HEK293T (cell line): ENCODE results near the gene ANXA2.

ENCODE experiments used
- CTCF ChIA-PET: fragments of 350-600 bp; formaldehyde crosslinking; extraction: SDS; loops from one replicate; lab custom pipeline; 2021; ENCODE audit warnings: antibody characterized with exemption, inconsistent platforms; lab: Yijun Ruan, JAX
- POLR2A ChIA-PET: fragments of 350-600 bp; formaldehyde crosslinking; extraction: SDS; loops from one replicate; lab custom pipeline; 2020; ENCODE audit warnings: antibody characterized with exemption, inconsistent platforms; lab: Yijun Ruan, JAX
- DNase-seq: peaks from one replicate; pipeline ENCODE4 v3.0.0; 2012; ENCODE audit warnings: mixed read lengths; ENCODE audit errors: extremely low spot score
- ARNT ChIP-seq: fragments of 450-650 bp; IDR thresholded peaks from 2 replicates; pipeline ENCODE4 v1.6.1; 2017; ENCODE audit warnings: mild to moderate bottlenecking
- BHLHE40 ChIP-seq: fragments of 450-650 bp; IDR thresholded peaks from 2 replicates; pipeline ENCODE4 v1.6.1; 2016; ENCODE audit warnings: mild to moderate bottlenecking, moderate library complexity, borderline replicate concordance
- CTBP1 ChIP-seq: fragments of 450-650 bp; IDR thresholded peaks from 2 replicates; pipeline ENCODE4 v1.6.1; 2016; ENCODE audit warnings: borderline replicate concordance
- ELF4 ChIP-seq: fragments of 450-650 bp; IDR thresholded peaks from 2 replicates; pipeline ENCODE4 v1.6.1; 2017; ENCODE audit warnings: antibody characterized with exemption
- FOXA1 ChIP-seq: fragments of 450-650 bp; IDR thresholded peaks from 2 replicates; pipeline ENCODE4 v1.6.1; 2016; ENCODE audit warnings: mild to moderate bottlenecking
- FOXK2 ChIP-seq: fragments of 450-650 bp; IDR thresholded peaks from 2 replicates; pipeline ENCODE4 v1.6.1; 2016; ENCODE audit warnings: mild to moderate bottlenecking
- FOXM1 ChIP-seq: fragments of 450-650 bp; IDR thresholded peaks from 2 replicates; pipeline ENCODE4 v1.6.1; 2017; ENCODE audit warnings: mild to moderate bottlenecking, borderline replicate concordance
- HDGF ChIP-seq: fragments of 450-650 bp; IDR thresholded peaks from 2 replicates; pipeline ENCODE4 v1.6.1; 2017; ENCODE audit warnings: antibody characterized with exemption, borderline replicate concordance
- L3MBTL2 ChIP-seq: fragments of 450-650 bp; conservative IDR thresholded peaks from 2 replicates; pipeline ENCODE4 v1.6.1; 2016; ENCODE audit warnings: mild to moderate bottlenecking
- LEF1 ChIP-seq: fragments of 450-650 bp; IDR thresholded peaks from 2 replicates; pipeline ENCODE4 v1.6.1; 2017; ENCODE audit warnings: mild to moderate bottlenecking, borderline replicate concordance
- NFRKB ChIP-seq: fragments of 450-650 bp; IDR thresholded peaks from 2 replicates; pipeline ENCODE4 v1.6.1; 2016; ENCODE audit warnings: mild to moderate bottlenecking, moderate library complexity
- PKNOX1 ChIP-seq: fragments of 450-650 bp; IDR thresholded peaks from 2 replicates; pipeline ENCODE4 v1.6.1; 2016
- SP1 ChIP-seq: fragments of 450-650 bp; IDR thresholded peaks from 2 replicates; pipeline ENCODE4 v1.6.1; 2017
- SUZ12 ChIP-seq: fragments of 450-650 bp; IDR thresholded peaks from 2 replicates; pipeline ENCODE4 v1.6.1; 2016; ENCODE audit warnings: mild to moderate bottlenecking
- TARDBP ChIP-seq: fragments of 450-650 bp; IDR thresholded peaks from 2 replicates; pipeline ENCODE4 v1.6.1; 2016
- ZNF384 ChIP-seq: fragments of 450-650 bp; IDR thresholded peaks from 2 replicates; pipeline ENCODE4 v1.6.1; 2016

Gene ANXA2

GRCh38 chr15:60428935-60429334 is 31.1 kb upstream of the ANXA2 start:
- no peak for TF ChIP-seq ARNT
- TF ChIP-seq PKNOX1, result no peak
- no peak for TF ChIP-seq SUZ12
- TF ChIP-seq HDGF, result no peak
- TF ChIP-seq FOXK2, result no peak
- TF ChIP-seq ZNF384, result no peak
- TF ChIP-seq BHLHE40, result no peak
- no peak for TF ChIP-seq FOXA1
- TF ChIP-seq NFRKB, result no peak
- TF ChIP-seq CTBP1, result no peak
- no peak for DNase-seq
- POLR2A ChIA-PET, result no interaction called here
- CTCF ChIA-PET, result interaction anchor here (0.5 kb wide), 1 partner anchor 9 kb away, joined by 3 read pairs; no protein-coding TSS in a partner anchor

- DNase-seq, result no peak
- no peak for TF ChIP-seq FOXA1
- no peak for TF ChIP-seq FOXK2
- TF ChIP-seq HDGF, result no peak
- POLR2A ChIA-PET, result no interaction called here
- CTCF ChIA-PET, result interaction anchor here (1.7 kb wide), 1 partner anchor 17 kb away, joined by 3 read pairs; no protein-coding TSS in a partner anchor
Observed at GRCh38 chr15:60426870-60427508, 29.2 kb upstream of the ANXA2 start.

DNA sequence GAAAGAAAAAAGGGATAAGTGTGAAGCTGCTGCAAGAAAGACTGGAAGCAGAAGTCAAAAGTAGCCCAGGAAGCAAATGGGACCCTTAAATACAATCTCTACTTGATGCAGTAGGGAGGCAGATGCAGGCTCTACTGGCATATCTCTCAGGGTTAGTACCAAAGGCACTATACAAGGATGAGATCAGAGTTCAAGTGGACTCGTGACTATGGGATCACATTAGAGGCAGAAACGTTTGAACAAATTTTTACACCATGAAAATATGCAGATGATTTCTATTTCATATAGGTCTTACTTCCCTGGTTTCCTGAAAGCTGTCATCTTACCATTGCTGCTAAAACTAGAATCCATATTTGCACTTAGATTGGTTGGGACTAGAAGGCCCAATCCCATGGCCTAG is 27.7 kb upstream of the ANXA2 start:
- TF ChIP-seq BHLHE40 (no peak), ELF4 (no peak), ZNF384 (no peak), TARDBP (no peak), LEF1 (no peak), SP1 (no peak), SUZ12 (no peak), CTBP1 (no peak)
- ChIA-PET CTCF (no interaction called here), POLR2A (no interaction called here)
- DNase-seq, result no peak

- no peak for TF ChIP-seq SUZ12
- no peak for TF ChIP-seq ZNF384
- TF ChIP-seq FOXK2, result no peak
- TF ChIP-seq NFRKB, result no peak
- TF ChIP-seq FOXM1, result no peak
- no peak for TF ChIP-seq ELF4
- no peak for TF ChIP-seq L3MBTL2
- no peak for TF ChIP-seq CTBP1
- no peak for TF ChIP-seq FOXA1
- no peak for TF ChIP-seq ARNT
- no peak for TF ChIP-seq TARDBP
- TF ChIP-seq SP1, result no peak
- TF ChIP-seq LEF1, result no peak
- no peak for TF ChIP-seq BHLHE40
- no peak for TF ChIP-seq PKNOX1
- TF ChIP-seq HDGF, result no peak
- CTCF ChIA-PET, result no interaction called here
- POLR2A ChIA-PET, result interaction anchor here (1.3 kb wide), 1 partner anchor 9 kb away, joined by 3 read pairs; no protein-coding TSS in a partner anchor
- DNase-seq, result no peak
Observed at GRCh38 chr15:60424006-60424405, 26.2 kb upstream of the ANXA2 start.

DNA sequence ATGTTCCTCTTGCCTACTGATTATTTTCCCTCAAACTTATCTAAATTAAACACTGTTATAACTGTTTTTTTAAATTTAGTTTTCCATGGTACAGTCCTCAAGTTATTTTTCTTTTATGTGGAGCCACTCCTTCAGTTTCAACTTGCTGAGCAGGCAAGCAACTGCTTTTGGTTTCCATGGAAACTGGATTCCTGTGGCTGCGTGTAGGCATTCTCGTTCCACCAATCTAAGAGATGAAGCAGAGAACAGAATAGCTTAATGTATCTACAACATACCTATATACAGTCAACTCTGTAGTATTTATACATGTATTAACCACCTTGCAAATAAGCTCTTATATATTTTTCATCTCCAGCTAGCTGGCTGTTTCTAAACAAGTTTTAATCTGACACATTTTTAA is 25.8 kb upstream of the ANXA2 start:
- ChIA-PET CTCF (no interaction called here), POLR2A (interaction anchor here (1.3 kb wide), 1 partner anchor 9 kb away, joined by 3 read pairs; no protein-coding TSS in a partner anchor)
- no peak for DNase-seq
- TF ChIP-seq PKNOX1 (no peak), ZNF384 (no peak), ELF4 (no peak)

GRCh38 chr15:60421544-60421943 is 23.8 kb upstream of the ANXA2 start:
- POLR2A ChIA-PET, result no interaction called here
- TF ChIP-seq ELF4 (no peak), FOXA1 (no peak), TARDBP (no peak), LEF1 (no peak)
- CTCF ChIA-PET, result interaction anchor here (0.6 kb wide), 1 partner anchor 58 kb away, joined by 8 read pairs; no protein-coding TSS in a partner anchor
- DNase-seq, result no peak

DNA sequence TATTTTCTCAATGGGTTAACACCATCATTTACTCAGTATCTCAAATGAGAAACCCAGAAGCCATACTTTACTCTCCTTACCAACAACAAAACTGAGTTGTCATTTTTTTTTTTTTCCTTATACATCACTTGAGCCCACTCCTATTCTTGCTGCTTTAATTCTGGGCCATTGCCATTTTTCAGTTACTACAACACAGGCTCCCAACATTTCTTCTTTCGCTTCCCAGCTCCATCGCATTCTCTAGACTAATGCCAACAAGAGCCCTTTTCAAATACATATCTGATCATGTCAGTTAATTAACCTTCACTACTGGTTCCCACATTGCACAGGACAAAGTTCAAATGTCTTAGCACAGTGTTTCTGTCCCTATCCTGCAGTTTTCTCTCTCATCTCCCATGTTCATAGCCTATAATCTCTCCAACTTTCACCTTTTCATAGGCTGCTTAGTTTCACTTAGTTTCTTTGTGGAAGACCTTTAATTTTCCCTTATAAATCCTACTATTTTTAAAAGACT is 22.5 kb upstream of the ANXA2 start:
- POLR2A ChIA-PET, result no interaction called here
- DNase-seq, result no peak
- no peak for TF ChIP-seq FOXM1
- TF ChIP-seq CTBP1, result no peak
- TF ChIP-seq HDGF, result no peak
- TF ChIP-seq BHLHE40, result no peak
- TF ChIP-seq FOXK2, result no peak
- no peak for TF ChIP-seq L3MBTL2
- TF ChIP-seq FOXA1, result no peak
- TF ChIP-seq ZNF384, result no peak
- no peak for TF ChIP-seq ELF4
- TF ChIP-seq LEF1, result no peak
- TF ChIP-seq SUZ12, result no peak
- TF ChIP-seq NFRKB, result no peak
- no peak for TF ChIP-seq SP1
- TF ChIP-seq PKNOX1, result no peak
- TF ChIP-seq TARDBP, result no peak
- TF ChIP-seq ARNT, result no peak
- CTCF ChIA-PET, result no interaction called here
